PC-3 (cell line): ENCODE results near the gene COLGALT1.

Source experiments
- CTCF ChIP-seq: fragments of 300-600 bp; sonication (generic); conservative IDR thresholded peaks from 2 replicates; pipeline ENCODE4 v1.5.1; 2017; ENCODE audit warnings: antibody characterized with exemption, low read depth, mild to moderate bottlenecking, low read length
- EZH2 ChIP-seq: fragments of 300-600 bp; sonication (generic); IDR thresholded peaks from one replicate; pipeline ENCODE4 v1.6.1; 2017; ENCODE audit warnings: antibody characterized with exemption, mild to moderate bottlenecking, low read length; ENCODE audit not compliant: unreplicated experiment

GRCh38 chr19:17520865-17521264 is 34.6 kb upstream of the COLGALT1 start:
- TF ChIP-seq CTCF (no peak), EZH2 (no peak)
